Activated CD4-positive, alpha-beta T cell treated with anti-CD3 and anti-CD28 coated beads, Interleukin-2, amount 50 U/mL, for 1 hour (primary cell): ENCODE measurements around the gene TIAM1.

Experiments used
- DNase-seq: peaks from one replicate; pipeline ENCODE4 v3.0.0-alpha.2; 2020

Gene TIAM1

DNA sequence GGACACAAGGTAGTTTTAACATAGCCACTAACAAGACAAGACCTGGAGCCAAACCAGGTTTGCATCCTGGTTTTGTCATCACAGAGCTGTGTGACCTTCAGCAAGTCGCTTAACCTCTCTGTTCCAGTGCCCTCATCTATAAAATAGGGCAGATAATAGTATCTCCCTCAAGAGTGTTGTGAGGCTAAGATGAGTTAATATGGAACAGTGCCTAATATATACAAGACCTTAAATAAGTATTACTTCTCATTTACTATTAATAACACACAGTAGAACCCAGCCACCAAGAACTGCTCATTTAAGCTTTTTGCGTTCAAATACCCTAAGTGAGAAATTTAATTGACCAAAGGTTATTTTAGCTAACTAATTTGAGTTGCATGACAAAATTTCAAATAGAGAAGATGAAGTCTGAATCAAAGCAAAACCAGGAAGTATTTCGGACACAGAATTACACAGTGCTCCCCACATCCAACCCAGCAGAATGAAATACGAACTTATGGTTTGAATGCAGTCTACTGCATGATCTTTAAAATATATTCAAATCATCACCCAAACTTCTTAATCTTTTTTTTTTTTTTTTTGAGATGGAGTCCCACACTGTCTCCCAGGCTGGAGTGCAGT, 181.9 kb downstream of the TIAM1 start:
- DNase-seq = no peak

DNA sequence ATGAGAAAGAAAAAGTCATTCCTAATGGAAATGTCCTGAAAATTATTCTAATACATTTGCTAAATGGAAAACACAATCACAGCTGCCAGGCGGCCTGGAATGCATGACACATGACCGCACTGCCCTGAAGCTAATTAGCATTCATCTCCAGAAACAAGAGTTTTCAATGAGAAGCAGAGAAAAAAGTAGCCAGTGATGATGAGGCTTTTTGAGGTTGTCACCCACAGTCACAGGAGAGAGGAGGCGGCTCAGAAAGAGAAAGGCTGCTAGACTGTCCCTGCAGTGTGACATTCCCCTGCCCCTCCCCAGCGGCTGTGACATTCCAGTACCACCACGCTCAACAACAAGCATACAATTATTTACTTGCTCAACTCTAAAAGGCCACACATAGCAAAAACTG, 182.9 kb downstream of the TIAM1 start:
- no peak for DNase-seq

DNA sequence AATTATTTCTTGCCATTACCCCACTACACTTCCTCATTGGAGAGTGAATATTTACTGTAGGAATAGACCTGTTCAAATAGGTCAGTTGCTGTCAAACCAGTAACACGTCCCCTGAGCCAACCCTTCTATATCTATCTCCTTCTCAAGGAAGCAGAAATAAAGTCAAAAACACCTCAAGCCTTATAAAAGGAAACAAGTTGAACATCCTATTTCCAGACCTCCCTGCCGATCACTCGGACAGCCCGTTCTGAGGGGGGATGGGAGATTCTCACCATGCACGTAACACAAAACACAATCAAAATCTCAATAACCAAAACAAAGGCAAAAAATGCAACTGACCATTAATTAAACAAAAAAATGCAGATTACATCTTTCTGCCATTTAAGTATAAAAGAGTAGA, 184.3 kb downstream of the TIAM1 start:
- DNase-seq = no peak

DNA sequence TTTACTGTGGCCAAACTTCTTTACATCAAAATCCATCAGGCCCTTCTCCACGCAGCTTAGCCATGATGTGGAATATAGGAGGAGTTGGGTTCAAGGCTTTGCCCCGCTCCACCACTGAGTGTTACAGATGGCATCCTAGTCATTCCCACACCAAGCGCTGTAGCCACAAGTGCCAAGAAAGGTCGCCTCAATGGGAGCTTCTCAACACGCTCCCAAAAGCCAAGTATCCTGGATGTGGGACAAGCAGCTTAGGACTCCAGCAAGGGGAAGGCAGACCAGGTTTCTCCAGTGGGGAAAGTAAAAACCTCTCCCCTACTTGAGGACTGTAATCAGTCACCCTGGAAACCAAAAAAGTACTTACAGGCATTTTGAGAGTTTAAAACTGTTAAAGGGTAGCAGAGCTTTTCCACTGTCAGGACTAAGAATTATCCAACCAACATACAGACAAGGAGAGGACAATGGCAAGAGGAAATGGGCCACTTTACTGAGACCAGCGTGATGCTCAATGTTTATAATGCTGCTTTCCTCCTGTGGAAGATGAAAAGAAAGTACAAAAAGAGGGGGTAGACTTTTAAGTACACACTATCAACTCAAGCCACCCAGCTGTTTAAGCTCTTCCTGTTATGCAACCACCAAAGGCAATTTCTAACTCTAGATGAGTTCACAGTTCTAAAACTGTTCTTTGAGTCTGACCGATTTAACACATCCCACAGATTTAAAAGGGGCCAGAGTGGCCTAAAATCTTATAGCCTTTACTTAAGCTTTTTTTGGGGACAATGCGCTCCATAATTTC, 185.1 kb downstream of the TIAM1 start:
- DNase-seq = no peak

DNA sequence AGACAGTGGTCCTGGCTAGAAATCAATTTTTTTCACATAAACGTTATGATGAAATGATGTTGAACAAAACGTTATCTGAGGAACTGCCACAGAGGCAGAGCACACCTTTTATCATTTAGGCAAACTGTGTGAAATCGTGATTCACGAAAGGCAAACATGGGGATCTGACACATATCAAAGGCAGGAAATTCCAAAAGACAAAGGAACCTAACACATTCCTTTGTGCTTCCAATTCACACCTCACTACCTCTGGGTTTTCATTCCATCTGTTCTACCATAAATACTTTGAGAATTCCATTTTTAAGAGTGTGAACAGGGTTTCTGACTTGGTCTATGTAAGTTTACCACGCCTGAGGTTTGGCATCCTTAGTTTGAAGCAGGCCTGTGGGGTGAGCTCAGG, 186.3 kb downstream of the TIAM1 start:
- no peak for DNase-seq

DNA sequence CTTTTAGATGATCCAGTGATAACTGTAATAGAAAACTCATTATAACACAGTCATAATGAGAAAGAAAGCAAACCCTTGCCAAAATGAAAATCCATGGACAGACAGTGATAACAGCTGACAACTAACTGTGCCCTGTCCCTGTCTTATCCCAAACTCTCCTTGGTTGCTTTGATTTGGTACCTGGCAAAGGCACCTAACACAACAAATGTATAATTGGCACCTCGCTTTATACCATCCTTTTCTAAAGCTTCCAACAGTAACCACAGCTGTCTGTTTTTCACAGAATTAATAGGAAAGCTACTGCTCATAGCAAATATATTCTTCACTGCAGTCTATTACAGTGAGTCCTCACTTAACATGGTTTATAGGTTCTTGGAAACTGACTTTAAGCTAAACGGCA, 187.4 kb downstream of the TIAM1 start:
- no peak for DNase-seq

DNA sequence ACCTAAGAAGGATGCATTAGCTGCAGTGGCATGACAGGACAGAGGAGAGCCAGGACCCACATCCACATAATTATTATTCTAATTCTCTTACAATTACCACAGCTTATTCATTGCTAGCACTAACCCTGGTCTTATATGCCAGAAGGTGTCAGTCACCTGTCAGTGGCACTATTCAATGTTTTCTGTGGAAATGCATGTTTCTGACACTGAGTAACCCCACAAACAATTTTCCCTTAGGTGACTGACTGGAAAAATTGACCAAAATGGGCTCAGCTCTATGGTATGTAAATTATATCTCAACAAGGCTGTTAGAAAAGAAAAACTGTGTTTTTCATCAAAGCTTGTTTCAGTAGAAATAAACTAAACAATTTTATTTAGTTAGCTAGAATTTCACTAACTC, 187.9 kb downstream of the TIAM1 start:
- no peak for DNase-seq

DNA sequence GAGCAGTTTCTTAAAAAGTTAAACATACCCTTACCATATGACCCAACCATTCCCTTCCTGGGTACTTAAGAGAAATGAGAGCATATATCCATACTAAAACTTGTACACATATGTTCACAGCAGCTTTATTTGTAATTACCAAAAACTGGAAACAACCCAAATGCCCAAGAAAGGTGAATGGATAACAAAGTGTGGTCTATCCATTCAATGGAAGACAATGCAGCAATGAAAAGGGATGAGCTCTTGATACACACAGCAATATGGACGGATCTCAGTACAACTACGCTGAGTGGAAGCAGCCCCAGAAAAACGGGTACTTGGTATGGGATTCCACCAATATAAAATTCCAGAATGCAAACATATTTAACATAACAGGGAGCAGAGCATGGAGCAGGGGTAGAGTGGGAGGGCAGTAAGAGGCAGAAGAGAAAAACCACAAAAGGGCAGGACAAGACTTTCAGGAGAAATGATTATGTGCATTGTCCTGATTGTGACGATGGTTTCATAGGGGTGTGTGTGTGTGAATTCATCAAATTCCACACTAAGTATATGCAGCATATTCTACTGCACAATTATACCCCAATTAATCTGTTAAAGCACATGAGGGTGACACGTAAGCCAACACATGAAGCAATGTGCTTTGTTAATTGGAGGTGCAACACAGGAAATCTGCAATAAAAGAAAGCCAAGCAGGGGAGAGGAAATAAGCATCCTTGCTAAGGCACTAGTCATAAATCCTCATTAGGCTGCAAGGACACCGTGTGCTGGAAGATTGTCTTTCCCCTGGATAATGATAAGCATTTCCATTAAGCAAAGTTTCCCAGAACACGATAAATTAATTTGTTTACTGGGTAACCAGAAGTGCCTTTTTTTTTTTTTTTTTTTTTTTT, 192.7 kb downstream of the TIAM1 start:
- DNase-seq = no peak

DNA sequence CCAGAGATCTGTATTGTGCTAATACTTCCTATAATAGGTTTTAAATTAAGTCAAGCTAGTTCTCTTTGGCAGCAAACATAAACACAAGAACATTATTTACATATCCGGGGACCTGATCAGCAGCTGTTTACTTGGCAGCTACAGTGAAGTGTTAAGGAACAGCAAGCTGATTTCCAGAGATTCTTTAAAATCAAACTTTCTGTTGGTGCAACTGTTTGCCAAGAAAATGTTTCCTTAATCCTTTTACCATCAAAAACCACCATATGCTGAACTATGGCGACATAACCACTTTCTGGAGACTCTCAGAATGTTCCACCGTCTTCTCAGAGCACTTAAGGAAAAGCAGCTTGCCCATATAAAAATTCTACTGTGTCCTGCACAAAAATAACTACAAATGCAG, 198.8 kb downstream of the TIAM1 start:
- no peak for DNase-seq

DNA sequence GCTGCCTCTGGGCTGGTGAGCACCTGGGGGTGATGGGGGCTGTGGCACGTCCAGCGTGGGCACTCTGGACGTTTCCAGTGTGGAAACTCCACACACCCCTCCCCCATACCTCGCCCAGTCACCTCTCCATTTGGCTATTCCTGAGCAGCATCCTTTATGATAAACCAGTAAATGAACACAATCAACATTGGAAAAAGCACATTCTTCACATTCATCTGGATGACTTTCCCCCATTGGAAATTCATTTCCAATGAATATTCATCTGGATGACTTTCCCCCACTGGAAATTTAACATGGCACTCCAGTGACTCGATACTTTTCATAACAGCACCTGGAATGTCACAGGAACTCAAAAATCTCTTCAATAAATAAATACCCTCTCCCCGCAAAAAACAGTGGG, 201.0 kb downstream of the TIAM1 start:
- no peak for DNase-seq

DNA sequence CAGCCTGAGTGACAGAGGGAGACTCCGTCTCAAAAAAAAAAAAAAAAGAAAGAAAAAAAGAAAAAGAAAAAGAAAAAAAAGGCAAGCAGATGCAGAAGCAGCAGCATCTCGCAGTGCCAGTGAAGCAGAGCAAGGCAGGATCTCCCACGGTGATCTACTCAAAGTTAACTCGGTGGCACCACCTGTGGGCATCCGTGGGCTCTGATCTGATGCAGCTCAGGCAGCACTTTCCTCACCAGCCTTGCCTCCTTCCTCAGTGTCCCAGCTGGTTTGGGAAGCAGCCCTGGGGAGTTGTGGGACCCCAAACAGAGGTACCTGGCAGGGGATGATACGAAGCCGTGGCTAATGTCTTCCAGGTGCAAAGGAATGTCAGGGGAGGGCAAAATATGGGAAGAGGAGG, 201.5 kb downstream of the TIAM1 start:
- peak; percentile 41 for DNase-seq

DNA sequence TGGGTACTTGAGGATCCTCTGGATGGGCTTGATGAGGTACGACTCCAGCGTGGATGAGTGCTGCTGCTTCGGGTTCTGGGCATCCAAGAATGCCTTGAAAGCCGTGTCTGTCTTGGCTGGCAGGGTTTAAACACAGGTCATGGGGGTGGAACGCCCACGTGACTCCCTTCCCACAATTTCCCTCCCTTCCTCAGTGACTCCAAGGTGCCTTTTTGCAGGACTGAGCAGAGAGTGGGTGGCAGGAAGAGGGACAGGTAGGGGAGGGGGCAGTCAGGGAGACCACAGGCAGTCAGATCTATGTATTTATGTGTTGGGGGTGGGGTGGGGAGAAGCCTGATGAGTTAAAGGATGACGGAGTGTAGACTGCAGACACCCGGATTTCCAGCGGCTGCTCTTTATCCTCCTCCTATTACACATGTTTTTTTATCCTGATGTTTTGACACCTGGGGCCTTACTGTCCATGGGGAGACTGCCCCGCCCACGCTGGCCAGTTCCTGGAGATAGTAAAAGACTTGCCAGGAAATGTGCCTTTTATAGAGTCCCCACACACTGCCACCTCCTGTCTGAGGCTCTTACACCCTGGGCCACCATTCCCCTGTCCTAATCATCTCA, 202.6 kb downstream of the TIAM1 start:
- no peak for DNase-seq

DNA sequence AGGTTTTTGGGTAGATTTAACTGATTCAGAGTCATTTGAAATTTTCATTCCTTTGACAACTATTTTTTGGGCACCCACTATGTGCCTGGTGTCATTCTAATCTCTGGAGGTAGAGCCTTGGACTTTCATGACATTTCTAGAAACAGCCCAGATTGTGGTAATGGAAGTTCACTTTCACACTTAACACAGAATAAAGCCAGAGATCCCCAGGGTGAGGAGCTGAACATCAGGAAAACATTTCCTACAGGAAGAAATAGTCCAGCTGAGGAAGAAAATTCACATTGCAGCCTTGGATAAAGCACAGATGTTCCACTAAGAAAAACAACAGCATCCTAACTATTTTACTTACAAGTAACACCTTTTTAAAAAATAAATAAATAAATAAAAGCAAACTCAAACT, 203.4 kb downstream of the TIAM1 start:
- DNase-seq = no peak

DNA sequence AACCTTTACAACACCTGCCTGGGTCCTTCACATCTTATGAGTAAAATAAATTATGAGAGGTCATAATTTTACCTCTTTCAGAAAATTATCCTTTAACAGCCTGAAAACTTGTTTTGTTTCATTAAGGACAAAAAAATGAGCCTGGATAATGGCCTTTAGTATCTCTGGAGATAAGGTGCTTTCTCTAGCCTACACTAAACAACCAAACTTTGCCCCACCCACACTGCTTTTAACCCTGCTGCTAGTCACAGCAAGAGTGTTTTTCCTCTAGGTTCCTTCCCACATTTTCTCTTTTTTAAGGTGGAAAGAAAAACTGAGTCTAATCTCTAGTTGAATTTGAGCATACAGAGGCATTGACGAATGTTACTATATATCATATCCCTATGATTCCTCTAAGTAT, 204.0 kb downstream of the TIAM1 start:
- no peak for DNase-seq

DNA sequence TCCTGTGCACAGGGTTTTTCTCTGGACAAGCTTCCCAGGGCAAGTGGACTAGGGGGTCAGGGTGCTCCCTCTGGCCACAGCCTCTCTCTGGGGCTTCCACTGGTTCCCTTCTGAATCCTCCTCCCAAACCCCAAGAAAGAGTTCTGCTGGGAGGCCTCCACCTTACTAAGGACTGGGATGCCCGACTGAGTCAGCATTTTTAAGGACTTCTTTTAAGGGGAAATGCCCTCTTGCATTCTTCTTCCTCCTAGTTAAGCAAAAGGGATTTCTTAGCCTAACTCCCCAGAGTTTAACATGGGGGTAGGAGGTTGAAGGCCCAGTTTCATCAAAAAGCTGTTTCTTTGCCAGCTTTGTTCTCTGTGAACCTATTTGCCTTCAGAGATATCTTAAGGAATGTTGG, 206.1 kb downstream of the TIAM1 start:
- DNase-seq = no peak

DNA sequence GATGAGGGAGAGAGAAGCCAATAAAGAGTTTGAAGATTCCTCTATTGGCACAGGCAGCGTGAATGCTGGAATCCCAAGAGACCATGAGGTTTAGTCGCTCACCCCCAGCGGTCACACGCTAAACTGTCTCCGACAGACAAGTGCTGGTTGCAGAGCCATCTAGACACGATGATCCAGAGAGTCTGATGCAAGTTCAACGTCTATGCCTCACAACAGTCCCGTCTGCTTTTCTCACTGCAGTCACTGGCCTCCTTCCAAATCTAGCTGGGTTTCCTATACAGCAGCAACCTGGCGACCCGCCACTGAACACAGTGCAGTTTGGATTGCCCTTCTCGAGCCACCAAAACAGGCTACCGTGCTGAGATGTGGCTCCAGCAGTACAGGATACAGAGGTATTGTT, 207.2 kb downstream of the TIAM1 start:
- DNase-seq = no peak

DNA sequence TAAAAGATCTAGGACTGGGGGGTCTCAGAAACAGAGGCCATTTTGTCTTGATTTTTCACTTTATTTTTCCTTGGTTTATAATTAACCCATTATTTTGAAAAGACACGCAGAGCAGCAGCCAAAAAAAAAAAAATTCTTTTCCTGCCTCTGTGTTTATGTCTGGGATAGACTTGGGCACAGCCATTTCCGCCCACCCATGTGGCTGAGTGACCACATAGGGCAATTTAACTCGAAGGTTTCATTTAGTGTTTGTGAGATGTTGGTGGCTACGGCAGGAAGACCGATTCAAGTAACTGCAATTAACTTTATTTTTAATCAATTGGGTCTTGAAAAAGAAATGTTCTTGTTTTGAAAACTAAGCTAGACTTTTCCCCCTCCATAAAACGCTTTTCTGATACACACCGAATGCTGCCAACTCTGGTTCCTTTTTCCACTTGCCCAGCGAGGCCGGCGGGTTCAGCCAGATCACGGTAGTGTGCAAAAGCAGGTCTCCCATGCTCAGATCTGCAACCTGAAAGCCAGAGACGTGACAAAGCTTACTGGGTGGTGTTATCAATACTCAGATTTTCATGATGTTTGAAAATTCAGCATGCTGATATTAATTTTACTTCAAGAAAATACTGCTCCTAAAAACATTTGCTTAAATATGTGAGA, 208.4 kb downstream of the TIAM1 start:
- DNase-seq = no peak

DNA sequence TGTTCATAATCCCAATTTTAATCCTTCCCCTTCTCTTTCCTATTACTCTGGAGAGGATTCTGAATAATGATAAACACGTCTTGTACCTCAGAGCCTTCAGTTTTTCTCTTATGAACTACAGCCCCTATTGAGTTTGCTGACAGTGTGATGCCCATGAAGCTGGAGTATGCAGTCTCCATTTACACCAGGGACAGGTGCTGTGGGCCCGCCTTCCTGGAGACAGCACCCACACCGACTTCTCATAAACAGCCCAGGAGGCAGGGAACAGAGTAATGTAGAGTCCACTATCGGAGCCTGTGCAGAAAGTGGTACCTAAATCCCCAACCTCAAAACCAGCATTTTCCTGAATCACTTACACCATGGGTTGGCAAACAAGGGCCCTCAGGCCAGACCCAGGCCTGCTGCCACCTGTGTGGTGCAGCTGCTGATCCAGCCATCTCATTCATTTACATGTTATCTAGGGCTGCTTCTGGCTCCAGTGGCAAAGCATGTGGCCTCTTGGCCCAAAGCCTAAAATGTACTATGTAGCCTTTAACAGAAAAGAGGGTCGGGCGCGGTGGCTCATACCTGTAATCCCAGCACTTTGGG, 210.7 kb downstream of the TIAM1 start:
- no peak for DNase-seq

DNA sequence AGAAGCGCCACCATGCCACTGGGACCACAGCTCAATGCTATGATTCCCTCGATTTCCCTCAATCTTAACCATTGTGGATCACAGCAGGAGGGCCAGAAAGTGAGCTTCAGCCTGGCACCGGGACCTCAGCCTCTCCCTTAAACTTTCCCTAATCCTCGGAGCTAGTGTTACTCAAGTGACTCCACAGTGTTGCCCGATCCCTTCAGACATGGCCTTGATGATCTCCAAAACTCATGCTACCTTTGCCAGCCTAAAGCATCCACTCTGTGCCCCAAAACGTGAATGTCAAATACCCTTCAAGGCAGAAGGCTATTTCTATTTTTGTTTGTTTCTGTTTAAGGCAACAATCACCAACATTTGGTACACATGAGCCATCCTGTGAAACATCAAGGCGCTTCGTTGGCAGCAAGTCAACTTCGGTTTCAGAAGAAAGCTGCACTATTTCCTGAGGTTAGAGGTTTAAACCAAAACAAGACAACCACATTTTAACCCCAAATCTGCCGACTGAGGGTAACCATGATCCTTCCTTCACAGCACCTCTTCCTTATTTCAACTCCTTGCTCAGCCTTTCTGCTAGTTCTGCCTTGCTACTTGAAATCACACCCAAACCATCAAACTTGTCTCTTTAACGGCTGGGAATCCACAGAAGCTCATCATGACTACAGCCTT, 211.4 kb downstream of the TIAM1 start:
- peak; percentile 71 for DNase-seq

DNA sequence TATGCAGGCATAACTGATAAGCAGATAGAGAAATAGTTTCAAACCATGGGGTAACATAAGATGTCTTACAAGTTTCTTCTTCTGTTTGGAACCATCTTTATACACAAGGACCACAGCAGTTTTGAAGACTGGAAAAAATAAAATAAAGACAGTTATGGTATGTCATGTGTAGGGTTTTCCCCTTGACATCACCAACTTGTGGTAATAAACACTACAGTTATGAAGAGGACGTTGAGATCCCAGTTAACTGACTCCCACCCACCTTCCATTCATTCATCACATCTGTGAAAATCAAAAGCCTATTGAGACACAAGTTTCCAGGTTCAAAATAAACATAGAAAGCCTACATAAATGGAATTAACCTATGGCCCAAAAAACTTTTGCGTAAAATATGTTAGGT, 213.2 kb downstream of the TIAM1 start:
- no peak for DNase-seq

DNA sequence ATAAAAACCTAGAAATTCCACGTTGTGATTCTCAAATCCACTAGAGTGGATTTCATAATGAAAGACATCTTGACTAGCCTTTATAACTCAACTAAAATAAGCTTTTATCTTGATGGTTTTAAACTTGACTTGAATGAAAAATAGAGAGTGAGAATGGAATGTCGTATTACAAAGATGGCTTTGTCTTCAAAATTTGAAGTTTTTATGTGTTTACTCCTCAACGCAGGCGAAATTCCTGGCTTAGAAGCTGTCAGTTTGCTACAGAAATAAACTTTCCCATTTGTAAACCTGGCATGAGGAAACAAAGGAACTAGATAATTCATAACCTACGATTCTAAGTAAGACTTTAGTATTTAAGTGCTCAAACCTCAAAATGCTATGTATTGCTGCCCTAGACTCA, 215.8 kb downstream of the TIAM1 start:
- no peak for DNase-seq

DNA sequence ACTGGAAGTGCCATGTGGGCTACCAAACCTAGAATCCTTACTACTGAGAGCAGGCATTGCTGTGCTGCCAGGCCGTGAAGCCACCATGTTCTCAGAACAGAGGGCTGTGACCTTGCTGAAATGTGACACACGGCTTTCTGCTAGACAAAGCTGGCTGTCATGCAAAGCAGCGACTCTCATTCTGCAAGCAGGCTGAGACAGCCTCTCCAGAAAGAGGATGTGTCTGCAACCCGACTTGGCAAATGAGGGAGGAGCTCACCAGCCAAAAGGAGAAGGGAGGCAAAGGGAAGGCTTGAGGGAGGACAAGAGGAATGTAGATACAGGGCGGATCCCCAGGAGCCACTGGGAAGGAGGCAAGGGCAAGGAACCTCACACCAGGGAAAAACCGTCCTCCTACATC, 220.1 kb downstream of the TIAM1 start:
- no peak for DNase-seq
